Measurements from ENCODE around the gene SLC4A11. TPM values are rescaled to one million over a fixed set of nuclear protein-coding genes. Genes with fewer than 3 reads are reported as not detected.

SLC4A11 gene
- polyA plus RNA-seq, 2 of the 4 experiments (the other 2 are of a cell fraction), result 2.0 to 10.7 TPM

DNA sequence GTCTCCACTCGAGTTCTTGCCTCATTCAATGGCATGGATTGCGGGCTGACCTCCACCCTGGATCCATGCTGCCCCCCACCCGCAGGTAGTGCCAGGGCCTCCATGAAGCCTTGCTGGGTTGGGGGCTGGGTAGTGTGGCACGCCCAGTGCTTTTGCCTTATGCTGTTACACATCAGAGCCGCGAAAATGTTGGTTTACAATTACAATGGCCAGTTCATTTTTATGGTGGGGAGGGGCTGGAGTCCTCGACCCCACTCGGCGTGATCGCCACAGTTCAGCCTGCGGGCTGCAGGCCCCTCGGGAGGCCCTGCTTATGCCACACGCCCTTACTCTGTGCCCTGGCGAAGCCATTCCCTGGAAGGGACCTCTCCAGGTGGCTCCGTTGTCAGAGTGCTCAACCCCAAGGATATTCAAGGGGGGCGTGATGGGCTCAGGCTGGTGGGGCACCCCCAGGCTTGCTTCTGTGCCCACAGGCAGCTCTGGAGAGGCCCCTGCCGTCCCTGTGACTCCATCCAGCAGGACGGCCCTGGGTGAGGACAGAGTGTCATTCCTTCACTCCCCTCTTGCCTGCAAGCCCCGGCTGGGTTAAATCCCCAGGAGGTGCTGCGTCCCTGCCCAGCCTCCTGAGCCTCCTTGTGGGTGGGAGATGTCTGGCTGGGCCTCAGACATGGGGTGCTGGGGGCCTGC lies 14.9 kb downstream of the SLC4A11 start:
- H3K4me2 ChIP-seq, result no peak overlapping the region; the same call in 2 of the 3 replicates
- no peak overlapping the region for H3K4me3 ChIP-seq
- peak; percentile 9 to 31; a peak in 3 of 6 replicates for ATAC-seq
- no peak for FAIRE-seq
- DNase-seq (ENCODE audit: low read depth in 1 of 2, low spot score in 1 of 2), result no peak
- peak overlapping the region; percentile 53 to 76; a peak in 4 of 6 replicates for H3K27ac ChIP-seq
- no peaks in the 10 kb centered on the region for H3K9me3 ChIP-seq
- 87% methylated on average over 19 of the region's 20 CpGs for WGBS (ENCODE audit: missing lambda C conversion rate)
- ChIA-PET CTCF (interaction anchor here (1.0 to 10.7 kb wide), 6 partner anchors 9 to 90 kb away, joined by 3 to 105 read pairs (median 6); partner anchors contain the start of genes ITPA and SLC4A11), POLR2A (interaction anchor here (0.5 to 0.7 kb wide), 2 partner anchors 41 to 445 kb away, joined by 4 to 7 read pairs; no protein-coding TSS in a partner anchor)
- TF ChIP-seq PHF8 (IDR thresholded peaks at IDR 0.05; ENCODE audit: borderline replicate concordance, low read depth) (no peak), POLR2AphosphoS2 (conservative IDR thresholded peaks at IDR 0.05; ENCODE audit: low read length) (0 out of 2 replicates have a peak, but pooled peaks have one; percentile 52)
- peaks cover 47% of the 10 kb centered on the region for H3K4me1 ChIP-seq

DNA sequence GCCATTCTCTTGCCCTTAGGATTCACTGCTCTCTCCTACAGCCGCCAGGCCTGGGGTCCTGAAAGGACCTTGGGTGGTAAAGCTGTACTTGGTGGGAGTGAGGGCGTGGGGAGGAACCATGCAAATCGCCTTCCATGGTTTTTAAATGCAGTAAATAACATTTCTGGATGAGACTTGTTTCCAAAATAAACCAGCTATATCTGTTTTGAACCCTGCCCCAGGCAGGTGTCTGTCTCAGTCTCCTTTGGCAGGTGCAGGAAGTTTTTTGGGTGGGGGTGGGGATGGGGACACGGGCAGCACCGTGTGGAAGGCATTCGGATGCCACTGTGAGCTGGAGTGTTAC lies 15.4 kb downstream of the SLC4A11 start:
- no peak for ATAC-seq
- peaks cover 50% of the 10 kb centered on the region for H3K4me1 ChIP-seq

DNA sequence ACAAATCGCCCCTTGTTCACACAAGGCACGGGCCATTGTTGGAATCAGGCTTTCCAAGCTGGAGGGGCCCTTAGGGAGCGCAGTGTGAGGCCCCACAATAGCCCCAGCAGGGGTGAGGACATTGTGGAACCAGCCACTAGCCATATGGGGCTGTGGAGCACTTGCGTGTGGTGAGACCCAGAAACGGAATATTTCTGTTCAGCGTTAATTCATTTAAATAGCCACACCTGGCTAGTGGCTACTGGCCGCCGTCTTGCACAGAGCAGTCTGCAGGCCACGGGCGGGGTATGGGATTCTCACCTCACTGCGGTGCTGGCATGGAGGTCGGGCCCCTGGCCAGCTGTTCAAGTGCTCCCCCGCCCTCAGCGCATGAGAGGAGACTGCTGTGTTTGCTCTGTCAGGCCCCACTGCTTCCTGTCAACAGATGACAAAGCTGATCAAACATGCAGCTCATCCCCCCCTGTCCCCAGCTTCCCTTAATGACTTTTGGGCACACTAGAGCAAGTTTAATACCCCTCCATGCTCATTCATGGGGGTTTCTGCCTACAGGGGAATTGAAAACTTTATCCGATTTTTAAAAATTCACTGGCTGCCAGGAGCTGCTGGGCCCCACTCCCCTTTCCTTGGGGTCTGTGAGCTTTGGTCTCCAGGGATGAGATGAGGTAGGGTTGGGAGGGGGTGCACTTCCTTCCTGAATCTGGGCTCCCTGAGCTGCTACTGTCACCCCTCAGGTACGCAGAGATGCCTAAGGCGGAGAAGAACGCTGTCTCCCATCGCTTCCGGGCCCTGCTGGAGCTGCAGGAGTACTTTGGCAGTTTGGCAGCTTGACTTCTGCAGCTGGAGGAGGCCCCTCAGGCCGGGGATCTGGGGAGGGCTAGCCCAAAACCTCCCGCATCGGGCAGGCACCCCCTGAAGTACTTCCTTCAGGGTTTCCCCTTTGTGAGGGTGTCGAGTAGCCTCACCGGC lies 16.1 kb downstream of the SLC4A11 start:
- FAIRE-seq, result peak; percentile 13
- H3K9me3 ChIP-seq, result no peaks in the 10 kb centered on the region
- H3K4me1 ChIP-seq, result peaks cover 56% of the 10 kb centered on the region
- TF ChIP-seq FOSL2 (IDR thresholded peaks at IDR 0.05) (peak; percentile 45; the same call in 1 of the 2 replicates), FOSL2 (CRISPR knock-in tag; IDR thresholded peaks at IDR 0.05) (peak; percentile 63), EHF (CRISPR knock-in tag; IDR thresholded peaks at IDR 0.05) (no peak), HOXB13 (CRISPR knock-in tag; IDR thresholded peaks at IDR 0.05; ENCODE audit: low read depth) (no peak), GATA3 (IDR thresholded peaks at IDR 0.05; ENCODE audit: borderline replicate concordance) (peak; percentile 67), ESRRA (IDR thresholded peaks at IDR 0.05; ENCODE audit: borderline replicate concordance, low read length) (no peak), BHLHE40 (IDR thresholded peaks at IDR 0.05; ENCODE audit: low read depth, low read length) (no peak), JUNB (IDR thresholded peaks at IDR 0.05) (peak; percentile 33; the same call in 1 of the 2 replicates), RFX5 (IDR thresholded peaks at IDR 0.05) (peak; percentile 70), JUN (IDR thresholded peaks at IDR 0.05) (peak; percentile 40 to 49; a peak in 1 of 5 replicates)
- TF ChIP-seq, protein P1, sequence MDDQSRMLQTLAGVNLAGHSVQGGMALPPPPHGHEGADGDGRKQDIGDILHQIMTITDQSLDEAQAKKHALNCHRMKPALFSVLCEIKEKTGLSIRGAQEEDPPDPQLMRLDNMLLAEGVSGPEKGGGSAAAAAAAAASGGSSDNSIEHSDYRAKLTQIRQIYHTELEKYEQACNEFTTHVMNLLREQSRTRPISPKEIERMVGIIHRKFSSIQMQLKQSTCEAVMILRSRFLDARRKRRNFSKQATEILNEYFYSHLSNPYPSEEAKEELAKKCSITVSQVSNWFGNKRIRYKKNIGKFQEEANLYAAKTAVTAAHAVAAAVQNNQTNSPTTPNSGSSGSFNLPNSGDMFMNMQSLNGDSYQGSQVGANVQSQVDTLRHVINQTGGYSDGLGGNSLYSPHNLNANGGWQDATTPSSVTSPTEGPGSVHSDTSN (IDR thresholded peaks at IDR 0.05), result peak; percentile 69
- TF ChIP-seq, protein P2, sequence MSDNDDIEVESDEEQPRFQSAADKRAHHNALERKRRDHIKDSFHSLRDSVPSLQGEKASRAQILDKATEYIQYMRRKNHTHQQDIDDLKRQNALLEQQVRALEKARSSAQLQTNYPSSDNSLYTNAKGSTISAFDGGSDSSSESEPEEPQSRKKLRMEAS (IDR thresholded peaks at IDR 0.05), result peak; percentile 50
- ChIA-PET POLR2A (interaction anchor here (0.7 to 1.8 kb wide), 4 partner anchors 9 to 446 kb away, joined by 3 to 8 read pairs (median 6); no protein-coding TSS in a partner anchor), CTCF (interaction anchor here (0.8 to 10.7 kb wide), 15 partner anchors 8 to 240 kb away, joined by 3 to 105 read pairs (median 3); partner anchors contain the start of genes ITPA and SLC4A11)
- peak in 1 of 2 experiments; percentile 69 for DNase-seq (ENCODE audit: low read depth in 1 of 2, low spot score in 1 of 2)
- ATAC-seq, result peak; percentile 12 to 47; a peak in 4 of 6 replicates
- 51% methylated on average over 25 of the region's 25 CpGs for WGBS (ENCODE audit: missing lambda C conversion rate)
- peak overlapping the region; percentile 53 for H3K4me2 ChIP-seq
- peak overlapping the region; percentile 62 to 76 for H3K27ac ChIP-seq
- H3K4me3 ChIP-seq, result no peak overlapping the region

More for the DNA sequence above, 15.4 kb downstream of the SLC4A11 start:
- Histone ChIP-seq H3K9me3 (no peaks in the 10 kb centered on the region), H3K27ac (peak overlapping the region; percentile 53 to 76), H3K4me2 (peak overlapping the region; percentile 53), H3K4me3 (no peak overlapping the region)
- ChIA-PET POLR2A (interaction anchor here (0.5 to 1.8 kb wide), 3 partner anchors 11 to 445 kb away, joined by 4 to 7 read pairs (median 4); no protein-coding TSS in a partner anchor), CTCF (interaction anchor here (0.8 to 10.7 kb wide), 10 partner anchors 8 to 183 kb away, joined by 3 to 105 read pairs (median 4); partner anchors contain the start of genes ITPA and SLC4A11)
- DNase-seq (ENCODE audit: low read depth in 1 of 2, low spot score in 1 of 2) (no peak), FAIRE-seq (no peak)
- 78% methylated on average over 6 of the region's 6 CpGs for WGBS (ENCODE audit: missing lambda C conversion rate)
- TF ChIP-seq TFCP2L1 (CRISPR knock-in tag; IDR thresholded peaks at IDR 0.05), result no peak
- TF ChIP-seq, protein P3, sequence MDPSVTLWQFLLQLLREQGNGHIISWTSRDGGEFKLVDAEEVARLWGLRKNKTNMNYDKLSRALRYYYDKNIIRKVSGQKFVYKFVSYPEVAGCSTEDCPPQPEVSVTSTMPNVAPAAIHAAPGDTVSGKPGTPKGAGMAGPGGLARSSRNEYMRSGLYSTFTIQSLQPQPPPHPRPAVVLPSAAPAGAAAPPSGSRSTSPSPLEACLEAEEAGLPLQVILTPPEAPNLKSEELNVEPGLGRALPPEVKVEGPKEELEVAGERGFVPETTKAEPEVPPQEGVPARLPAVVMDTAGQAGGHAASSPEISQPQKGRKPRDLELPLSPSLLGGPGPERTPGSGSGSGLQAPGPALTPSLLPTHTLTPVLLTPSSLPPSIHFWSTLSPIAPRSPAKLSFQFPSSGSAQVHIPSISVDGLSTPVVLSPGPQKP (IDR thresholded peaks at IDR 0.05; ENCODE audit: low read depth, low read length), result no peak
- TF ChIP-seq HOXB5 (CRISPR knock-in tag; IDR thresholded peaks at IDR 0.05), result no peak
- TF ChIP-seq, protein P4, sequence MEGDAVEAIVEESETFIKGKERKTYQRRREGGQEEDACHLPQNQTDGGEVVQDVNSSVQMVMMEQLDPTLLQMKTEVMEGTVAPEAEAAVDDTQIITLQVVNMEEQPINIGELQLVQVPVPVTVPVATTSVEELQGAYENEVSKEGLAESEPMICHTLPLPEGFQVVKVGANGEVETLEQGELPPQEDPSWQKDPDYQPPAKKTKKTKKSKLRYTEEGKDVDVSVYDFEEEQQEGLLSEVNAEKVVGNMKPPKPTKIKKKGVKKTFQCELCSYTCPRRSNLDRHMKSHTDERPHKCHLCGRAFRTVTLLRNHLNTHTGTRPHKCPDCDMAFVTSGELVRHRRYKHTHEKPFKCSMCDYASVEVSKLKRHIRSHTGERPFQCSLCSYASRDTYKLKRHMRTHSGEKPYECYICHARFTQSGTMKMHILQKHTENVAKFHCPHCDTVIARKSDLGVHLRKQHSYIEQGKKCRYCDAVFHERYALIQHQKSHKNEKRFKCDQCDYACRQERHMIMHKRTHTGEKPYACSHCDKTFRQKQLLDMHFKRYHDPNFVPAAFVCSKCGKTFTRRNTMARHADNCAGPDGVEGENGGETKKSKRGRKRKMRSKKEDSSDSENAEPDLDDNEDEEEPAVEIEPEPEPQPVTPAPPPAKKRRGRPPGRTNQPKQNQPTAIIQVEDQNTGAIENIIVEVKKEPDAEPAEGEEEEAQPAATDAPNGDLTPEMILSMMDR (IDR thresholded peaks at IDR 0.05), result no peak
- TF ChIP-seq, protein P5, sequence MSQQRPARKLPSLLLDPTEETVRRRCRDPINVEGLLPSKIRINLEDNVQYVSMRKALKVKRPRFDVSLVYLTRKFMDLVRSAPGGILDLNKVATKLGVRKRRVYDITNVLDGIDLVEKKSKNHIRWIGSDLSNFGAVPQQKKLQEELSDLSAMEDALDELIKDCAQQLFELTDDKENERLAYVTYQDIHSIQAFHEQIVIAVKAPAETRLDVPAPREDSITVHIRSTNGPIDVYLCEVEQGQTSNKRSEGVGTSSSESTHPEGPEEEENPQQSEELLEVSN (IDR thresholded peaks at IDR 0.05; ENCODE audit: borderline replicate concordance, low read depth), result no peak
- TF ChIP-seq MAZ (IDR thresholded peaks at IDR 0.05; ENCODE audit: borderline replicate concordance, low read depth, low read length), result no peak
- no peak for TF ChIP-seq RCOR1 (IDR thresholded peaks at IDR 0.05; ENCODE audit: low read depth, low read length)
- no peak for TF ChIP-seq EP300 (IDR thresholded peaks at IDR 0.05)
- no peak for TF ChIP-seq HOXA7 (CRISPR knock-in tag; IDR thresholded peaks at IDR 0.05)
- no peak for TF ChIP-seq CHD4 (IDR thresholded peaks at IDR 0.05; ENCODE audit: borderline replicate concordance)
- TF ChIP-seq KDM5A (IDR thresholded peaks at IDR 0.05), result no peak
- no peak for TF ChIP-seq JUNB (IDR thresholded peaks at IDR 0.05)
- no peak for TF ChIP-seq EHMT2 (IDR thresholded peaks at IDR 0.05; ENCODE audit: low read depth)
- TF ChIP-seq RAD21 (conservative IDR thresholded peaks at IDR 0.05 in 1 of 2, IDR thresholded peaks at IDR 0.05 in 1 of 2), result no peak
- no peak for TF ChIP-seq CBX8 (IDR thresholded peaks at IDR 0.05)
- TF ChIP-seq FOSL2 (IDR thresholded peaks at IDR 0.05), result no peak
- no peak for TF ChIP-seq FOSL2 (CRISPR knock-in tag; IDR thresholded peaks at IDR 0.05)
